ENCODE measurements around the gene INPP1. TPM values are rescaled to one million over a fixed set of nuclear protein-coding genes. Genes with fewer than 3 reads are reported as not detected.
A peak's percentile ranks its signal among the peaks of the same experiment; 100 is the strongest.

The INPP1 gene
- total RNA-seq, 1 experiment from 2014 or later = 4.3 TPM

DNA sequence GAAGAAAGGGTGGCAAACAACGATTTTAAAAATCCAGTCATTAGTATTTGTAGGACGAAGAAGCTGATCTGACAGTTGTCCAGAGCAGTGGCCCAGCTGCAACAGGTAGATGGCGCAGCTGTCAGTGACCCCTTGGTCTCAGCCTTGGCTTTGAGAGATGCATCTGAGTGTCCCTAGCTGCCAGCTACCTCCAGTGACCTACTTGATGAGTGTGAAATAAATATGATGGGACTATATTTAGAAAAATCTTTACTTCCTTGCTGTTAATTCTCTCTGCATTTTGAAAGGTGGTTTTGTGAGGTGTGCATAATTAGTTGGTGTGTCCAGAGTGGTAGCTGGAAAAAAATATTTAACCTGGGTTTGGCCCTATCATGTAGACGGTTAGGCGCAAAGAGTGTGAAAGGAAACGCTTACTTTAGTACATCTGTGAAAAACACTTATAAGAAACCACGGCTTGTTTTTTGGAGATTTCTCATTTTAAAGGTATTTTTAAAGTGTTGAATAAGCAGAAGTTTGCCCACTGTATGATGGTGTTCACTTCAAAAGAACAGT lies 963 bp downstream of the INPP1 start:
- H2BK15ac ChIP-seq (ENCODE audit: low read depth, low read length) = no peak overlapping the region
- no peak overlapping the region for H3K56ac ChIP-seq (ENCODE audit: insufficient read length, low read depth, low read length)
- H3K18ac ChIP-seq (ENCODE audit: insufficient read length, low read depth, low read length) = no peak overlapping the region
- Mint-ChIP-seq H3K4me3 (peak overlapping the region; percentile 72 to 84), H3K36me3 (ENCODE audit: insufficient read depth in 1 of 3, low read depth in 3 of 3) (peaks cover 0 to 1% (median 0%) of the 10 kb centered on the region in 3 experiments; a peak in 1 of 7 replicates), H3K4me1 (peaks cover 15 to 18% of the 10 kb centered on the region in 2 experiments), H3K9me3 (no peaks in the 10 kb centered on the region; a peak in 1 of 5 replicates), H3K27me3 (ENCODE audit: low read depth) (peaks cover 20% of the 10 kb centered on the region), H3K27ac (no peak overlapping the region)
- no peak overlapping the region for H2BK5ac ChIP-seq (ENCODE audit: insufficient read length, low read length)
- no peak overlapping the region for H3T11ph ChIP-seq (ENCODE audit: low read length)
- H3K23ac ChIP-seq (ENCODE audit: insufficient read length, low read depth, low read length) = no peak overlapping the region
- H4K8ac ChIP-seq (replicated peaks; ENCODE audit: insufficient read length, low read depth, low read length) = no peak overlapping the region
- no peak overlapping the region for H2BK120ac ChIP-seq (ENCODE audit: low read depth, low read length, poor library complexity, severe bottlenecking)
- H3K14ac ChIP-seq (ENCODE audit: insufficient read depth, low read length) = no peak overlapping the region
- no peak for DNase-seq
- no peak overlapping the region for H4K5ac ChIP-seq (ENCODE audit: insufficient read length, low read depth, low read length)
- H4K91ac ChIP-seq (ENCODE audit: insufficient read length, low read depth, low read length) = no peak overlapping the region
- no peak overlapping the region for H2BK20ac ChIP-seq (ENCODE audit: low read depth, low read length, poor library complexity, severe bottlenecking)
- H3K79me2 ChIP-seq (ENCODE audit: insufficient read depth, low read length) = no peaks in the 10 kb centered on the region
- peak overlapping the region; percentile 38 for H3K4me2 ChIP-seq (ENCODE audit: insufficient read depth, insufficient read length, low read length)
- no peaks in the 10 kb centered on the region for H3K9me3 ChIP-seq (ENCODE audit: control insufficient read depth, low read depth, low read length)
- no peak overlapping the region for H2BK12ac ChIP-seq (ENCODE audit: insufficient read length, low read depth, low read length)
- no peak overlapping the region for H2AK5ac ChIP-seq (ENCODE audit: insufficient read length, low read length)
- no peak overlapping the region for H3K27ac ChIP-seq (ENCODE audit: insufficient read length, low read depth, low read length)
- no peak overlapping the region for H3K4ac ChIP-seq (ENCODE audit: low read depth, low read length)
- peak; percentile 54; the same call in 2 of the 3 replicates for TF ChIP-seq CTCF (conservative IDR thresholded peaks at IDR 0.05)
- no peaks in the 10 kb centered on the region for H3K79me1 ChIP-seq (ENCODE audit: insufficient read depth, low read depth, low read length, poor library complexity, severe bottlenecking)
- no peak overlapping the region for H3K9ac ChIP-seq (ENCODE audit: extremely low read depth, insufficient read length, low read length)
- no peaks in the 10 kb centered on the region for H3K27me3 ChIP-seq (ENCODE audit: insufficient read depth, low read length)
- no peaks in the 10 kb centered on the region for H4K20me1 ChIP-seq (ENCODE audit: control insufficient read depth, insufficient read depth, insufficient read length)
- H3K23me2 ChIP-seq (ENCODE audit: insufficient read length, low read depth, low read length, poor library complexity, severe bottlenecking) = peaks cover 6% of the 10 kb centered on the region
- peaks cover 2% of the 10 kb centered on the region; the same call in 1 of the 2 replicates for H3K4me1 ChIP-seq (ENCODE audit: insufficient read depth, low read length)
- WGBS (ENCODE audit: extremely low coverage, insufficient read length, low lambda C conversion rate) = no CpG with 5 or more reads among the region's 7 CpGs
- H2AFZ ChIP-seq (ENCODE audit: low read length) = no peak overlapping the region

Measured in H9 (cell line).